ENCODE results near the gene LYRM4. TPM values are rescaled to one million over a fixed set of nuclear protein-coding genes. Genes with fewer than 3 reads are reported as not detected.

LYRM4 gene
- total and polyA plus RNA-seq, 9 of the 15 experiments (the other 6 are each of a cell fraction or from before 2014, with no cell fraction given) = 24.2 to 69.4 (median 41.8) TPM

DNA sequence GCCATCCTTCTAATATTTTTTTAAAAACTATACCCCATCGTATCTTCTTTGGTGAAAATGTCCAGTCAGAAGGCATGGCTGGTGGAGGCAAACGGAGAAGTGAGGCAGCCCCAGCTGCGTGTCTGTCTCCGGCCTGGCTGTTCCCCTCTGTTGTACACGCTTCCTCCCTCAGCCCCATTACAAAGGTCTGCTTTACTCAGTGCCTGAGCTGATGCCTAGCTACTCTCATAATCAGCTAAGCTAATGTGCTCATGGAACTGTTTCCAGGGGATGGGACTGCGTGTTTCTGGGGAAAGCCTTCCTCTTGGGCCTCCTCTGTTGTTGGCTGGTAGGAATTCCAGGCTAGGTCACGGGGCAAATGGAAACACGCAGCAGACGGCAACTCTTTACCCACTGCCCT is 108.3 kb downstream of the LYRM4 start:
- CTCF ChIA-PET (ENCODE audit: low intra/inter-chr PET ratio) = no interaction called here
- H2AFZ ChIP-seq (ENCODE audit: low read depth, low read length) = no peak overlapping the region
- H3K9me3 ChIP-seq (replicated peaks; ENCODE audit: control insufficient read depth, insufficient read depth, low read depth, low read length) = no peaks in the 10 kb centered on the region
- no peaks in the 10 kb centered on the region for H3K79me2 ChIP-seq (ENCODE audit: control insufficient read depth, insufficient read depth, low read length)
- in situ Hi-C loops (cut with MboI) = no loop called here
- FAIRE-seq (no peak), DNase-seq (ENCODE audit: extremely low read depth in 1 of 4, low spot score in 3 of 4) (no peak), ATAC-seq (no peak)
- 76% methylated on average over 9 of the region's 9 CpGs for WGBS (ENCODE audit: insufficient coverage, low coverage, missing lambda C conversion rate)
- no peaks in the 10 kb centered on the region for H3K9me1 ChIP-seq (ENCODE audit: control insufficient read depth, insufficient read depth, low read length)
- no peak overlapping the region for H3K9ac ChIP-seq (ENCODE audit: insufficient read depth in 1 of 2, low read depth in 2 of 2, low read length in 2 of 2)
- no peaks in the 10 kb centered on the region for H3K36me3 ChIP-seq (ENCODE audit: control insufficient read depth, insufficient read depth, low read length)
- TF ChIP-seq ZFP36 (IDR thresholded peaks at IDR 0.05; ENCODE audit: low read depth, low read length, partially characterized antibody) (no peak), RBM39 (optimal IDR thresholded peaks at IDR 0.05; ENCODE audit: low read depth, low read length) (no peak), POLR2H (tag; IDR thresholded peaks at IDR 0.05; ENCODE audit: low read depth) (no peak), KDM1A (IDR thresholded peaks at IDR 0.05) (no peak), ZNF354B (CRISPR knock-in tag; IDR thresholded peaks at IDR 0.05) (no peak), RFX1 (IDR thresholded peaks at IDR 0.05) (no peak), SREBF1 (IDR thresholded peaks at IDR 0.05; ENCODE audit: borderline replicate concordance, low read depth, low read length) (no peak), ZFP30 (CRISPR knock-in tag; IDR thresholded peaks at IDR 0.05; ENCODE audit: borderline replicate concordance) (no peak), CTCFL (IDR thresholded peaks at IDR 0.05; ENCODE audit: borderline replicate concordance, insufficient read depth, low read depth, low read length, poor library complexity, severe bottlenecking) (no peak)
- TF ChIP-seq, protein P1, sequence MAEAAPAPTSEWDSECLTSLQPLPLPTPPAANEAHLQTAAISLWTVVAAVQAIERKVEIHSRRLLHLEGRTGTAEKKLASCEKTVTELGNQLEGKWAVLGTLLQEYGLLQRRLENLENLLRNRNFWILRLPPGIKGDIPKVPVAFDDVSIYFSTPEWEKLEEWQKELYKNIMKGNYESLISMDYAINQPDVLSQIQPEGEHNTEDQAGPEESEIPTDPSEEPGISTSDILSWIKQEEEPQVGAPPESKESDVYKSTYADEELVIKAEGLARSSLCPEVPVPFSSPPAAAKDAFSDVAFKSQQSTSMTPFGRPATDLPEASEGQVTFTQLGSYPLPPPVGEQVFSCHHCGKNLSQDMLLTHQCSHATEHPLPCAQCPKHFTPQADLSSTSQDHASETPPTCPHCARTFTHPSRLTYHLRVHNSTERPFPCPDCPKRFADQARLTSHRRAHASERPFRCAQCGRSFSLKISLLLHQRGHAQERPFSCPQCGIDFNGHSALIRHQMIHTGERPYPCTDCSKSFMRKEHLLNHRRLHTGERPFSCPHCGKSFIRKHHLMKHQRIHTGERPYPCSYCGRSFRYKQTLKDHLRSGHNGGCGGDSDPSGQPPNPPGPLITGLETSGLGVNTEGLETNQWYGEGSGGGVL (CRISPR knock-in tag; IDR thresholded peaks at IDR 0.05) = no peak
- no TSS peak for BruUV-seq (replicated peaks)
- POLR2A ChIA-PET = interaction anchor here (0.6 to 1.3 kb wide), 2 partner anchors 9 to 78 kb away, joined by 3 read pairs; no protein-coding TSS in a partner anchor
- H3K4me2 ChIP-seq (ENCODE audit: insufficient read depth, low read length) = no peak overlapping the region
- no peaks in the 10 kb centered on the region for H3K27me3 ChIP-seq (ENCODE audit: control insufficient read depth in 2 of 2, insufficient read depth in 2 of 2, low read length in 2 of 2)
- no peak overlapping the region for H3K4me3 ChIP-seq
- H3K4me1 ChIP-seq (replicated peaks in 1 of 2; ENCODE audit: control insufficient read depth in 2 of 2, insufficient read depth in 2 of 2, low read length in 2 of 2) = no peaks in the 10 kb centered on the region
- intact Hi-C loops (cut with micrococcal nuclease) = no loop called here
- H3K27ac ChIP-seq (ENCODE audit: extremely low read depth, low read depth, low read length) = no peak overlapping the region
- H4K20me1 ChIP-seq (replicated peaks; ENCODE audit: control insufficient read depth, insufficient read depth, low read length) = no peaks in the 10 kb centered on the region

Measured in K562 (cell line).